ENCODE measurements around the gene ABCG5.

ABCG5 gene

DNA sequence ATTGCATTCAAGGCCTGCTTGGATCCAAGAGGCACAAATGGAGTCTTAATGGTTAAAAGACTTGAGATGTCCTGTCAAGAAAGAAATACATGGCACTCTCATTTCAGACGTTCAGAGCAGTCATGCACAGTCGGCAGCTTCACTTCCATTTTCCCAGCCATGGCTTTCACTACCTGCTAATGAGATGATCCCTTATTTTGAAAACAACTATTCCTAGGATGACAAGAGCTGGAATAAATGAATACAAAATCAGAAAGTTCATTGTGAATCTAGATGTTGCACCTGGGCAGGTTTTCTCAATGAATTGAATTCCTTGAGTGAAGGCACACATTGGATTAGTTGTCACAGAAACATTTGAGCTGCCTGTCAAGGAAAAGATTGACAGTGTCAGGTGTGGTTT is 25.7 kb downstream of the ABCG5 start:
- H3K9me3 ChIP-seq (ENCODE audit: insufficient read depth, low read depth, low read length): no peaks in the 10 kb centered on the region
- no peak overlapping the region for H2AFZ ChIP-seq (ENCODE audit: low read length)
- H3K4me3 ChIP-seq (ENCODE audit: low read length, poor library complexity, severe bottlenecking): no peak overlapping the region
- TF ChIP-seq, protein P1, sequence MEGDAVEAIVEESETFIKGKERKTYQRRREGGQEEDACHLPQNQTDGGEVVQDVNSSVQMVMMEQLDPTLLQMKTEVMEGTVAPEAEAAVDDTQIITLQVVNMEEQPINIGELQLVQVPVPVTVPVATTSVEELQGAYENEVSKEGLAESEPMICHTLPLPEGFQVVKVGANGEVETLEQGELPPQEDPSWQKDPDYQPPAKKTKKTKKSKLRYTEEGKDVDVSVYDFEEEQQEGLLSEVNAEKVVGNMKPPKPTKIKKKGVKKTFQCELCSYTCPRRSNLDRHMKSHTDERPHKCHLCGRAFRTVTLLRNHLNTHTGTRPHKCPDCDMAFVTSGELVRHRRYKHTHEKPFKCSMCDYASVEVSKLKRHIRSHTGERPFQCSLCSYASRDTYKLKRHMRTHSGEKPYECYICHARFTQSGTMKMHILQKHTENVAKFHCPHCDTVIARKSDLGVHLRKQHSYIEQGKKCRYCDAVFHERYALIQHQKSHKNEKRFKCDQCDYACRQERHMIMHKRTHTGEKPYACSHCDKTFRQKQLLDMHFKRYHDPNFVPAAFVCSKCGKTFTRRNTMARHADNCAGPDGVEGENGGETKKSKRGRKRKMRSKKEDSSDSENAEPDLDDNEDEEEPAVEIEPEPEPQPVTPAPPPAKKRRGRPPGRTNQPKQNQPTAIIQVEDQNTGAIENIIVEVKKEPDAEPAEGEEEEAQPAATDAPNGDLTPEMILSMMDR (conservative IDR thresholded peaks at IDR 0.05; ENCODE audit: low read length): no peak
- no peak for TF ChIP-seq EZH2phosphoT487 (IDR thresholded peaks at IDR 0.05; ENCODE audit: borderline replicate concordance)
- H3K4me1 ChIP-seq (ENCODE audit: insufficient read depth, low read length, poor library complexity, severe bottlenecking): no peaks in the 10 kb centered on the region
- H3K9me2 ChIP-seq (replicated peaks; ENCODE audit: low read depth, low read length): no peaks in the 10 kb centered on the region
- H3K36me3 ChIP-seq (ENCODE audit: insufficient read depth, low read length): no peaks in the 10 kb centered on the region
- no peaks in the 10 kb centered on the region for H3F3A ChIP-seq (ENCODE audit: low read depth)
- no peak overlapping the region for H3K9ac ChIP-seq (ENCODE audit: low read depth, low read length, poor library complexity, severe bottlenecking)
- no peaks in the 10 kb centered on the region for H3K27me3 ChIP-seq (ENCODE audit: insufficient read depth, low read length, poor library complexity, severe bottlenecking)
- no peaks in the 10 kb centered on the region for H3K79me2 ChIP-seq (ENCODE audit: insufficient read depth, low read length)
- H3K4me2 ChIP-seq (ENCODE audit: low read depth, low read length, poor library complexity, severe bottlenecking): no peak overlapping the region
- no peaks in the 10 kb centered on the region for H4K20me1 ChIP-seq (ENCODE audit: insufficient read depth, low read length, poor library complexity, severe bottlenecking)

DNA sequence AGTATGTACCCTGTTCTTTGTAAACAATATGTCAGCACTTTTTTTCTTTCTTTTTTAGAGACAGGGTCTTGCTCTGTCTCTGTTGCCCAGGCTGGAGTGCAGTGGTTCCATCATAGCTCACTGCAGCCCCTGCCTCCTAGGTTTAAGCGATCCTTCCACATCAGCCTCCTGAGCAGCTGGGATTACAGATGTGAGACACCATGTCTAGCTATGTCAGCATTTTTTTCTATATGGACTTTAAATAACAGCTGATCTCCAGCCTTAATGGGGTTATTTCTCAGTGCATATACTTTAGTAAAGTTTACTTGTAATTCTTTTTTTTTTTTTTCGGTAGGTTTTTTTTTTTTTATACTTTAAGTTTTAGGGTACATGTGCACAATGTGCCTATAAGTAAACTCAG is 26.6 kb downstream of the ABCG5 start:
- Histone ChIP-seq H3K36me3 (ENCODE audit: insufficient read depth, low read length) (no peaks in the 10 kb centered on the region), H3K4me3 (ENCODE audit: low read length, poor library complexity, severe bottlenecking) (no peak overlapping the region), H3F3A (ENCODE audit: low read depth) (no peaks in the 10 kb centered on the region), H4K20me1 (ENCODE audit: insufficient read depth, low read length, poor library complexity, severe bottlenecking) (no peaks in the 10 kb centered on the region), H3K9me3 (ENCODE audit: insufficient read depth, low read depth, low read length) (no peaks in the 10 kb centered on the region), H3K9ac (ENCODE audit: low read depth, low read length, poor library complexity, severe bottlenecking) (no peak overlapping the region), H3K27me3 (ENCODE audit: insufficient read depth, low read length, poor library complexity, severe bottlenecking) (no peaks in the 10 kb centered on the region), H3K9me2 (replicated peaks; ENCODE audit: low read depth, low read length) (no peaks in the 10 kb centered on the region), H2AFZ (ENCODE audit: low read length) (no peak overlapping the region), H3K4me2 (ENCODE audit: low read depth, low read length, poor library complexity, severe bottlenecking) (no peak overlapping the region), H3K4me1 (ENCODE audit: insufficient read depth, low read length, poor library complexity, severe bottlenecking) (no peaks in the 10 kb centered on the region), H3K79me2 (ENCODE audit: insufficient read depth, low read length) (no peaks in the 10 kb centered on the region)
- TF ChIP-seq, protein P1 (conservative IDR thresholded peaks at IDR 0.05; ENCODE audit: low read length): no peak
- TF ChIP-seq EZH2phosphoT487 (IDR thresholded peaks at IDR 0.05; ENCODE audit: borderline replicate concordance): no peak

DNA sequence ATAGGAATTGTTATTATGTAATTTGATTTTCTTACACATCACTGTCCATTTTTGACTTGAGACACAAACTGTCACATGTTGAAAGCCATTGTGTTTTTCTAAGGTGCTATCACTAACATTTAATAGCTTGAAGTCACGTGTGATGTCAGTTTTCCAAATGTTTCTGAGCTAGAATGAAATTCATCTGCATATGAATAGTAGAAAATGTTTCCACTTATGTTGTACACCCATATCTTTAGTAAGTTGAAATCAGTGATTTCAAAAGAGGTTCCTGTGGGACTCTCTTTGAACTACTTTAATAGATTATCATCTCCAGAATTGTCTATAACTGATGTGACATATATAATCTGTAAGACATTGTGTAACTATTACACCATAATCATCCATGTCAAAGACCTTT is 27.8 kb downstream of the ABCG5 start:
- TF ChIP-seq, protein P1 (conservative IDR thresholded peaks at IDR 0.05; ENCODE audit: low read length): no peak
- no peak for TF ChIP-seq EZH2phosphoT487 (IDR thresholded peaks at IDR 0.05; ENCODE audit: borderline replicate concordance)
- Histone ChIP-seq H3K4me1 (ENCODE audit: insufficient read depth, low read length, poor library complexity, severe bottlenecking) (no peaks in the 10 kb centered on the region), H3K79me2 (ENCODE audit: insufficient read depth, low read length) (no peaks in the 10 kb centered on the region), H3K9me3 (ENCODE audit: insufficient read depth, low read depth, low read length) (no peaks in the 10 kb centered on the region), H3K4me2 (ENCODE audit: low read depth, low read length, poor library complexity, severe bottlenecking) (no peak overlapping the region), H3K9me2 (replicated peaks; ENCODE audit: low read depth, low read length) (no peaks in the 10 kb centered on the region), H3F3A (ENCODE audit: low read depth) (no peaks in the 10 kb centered on the region), H2AFZ (ENCODE audit: low read length) (no peak overlapping the region), H3K36me3 (ENCODE audit: insufficient read depth, low read length) (no peaks in the 10 kb centered on the region), H3K27me3 (ENCODE audit: insufficient read depth, low read length, poor library complexity, severe bottlenecking) (no peaks in the 10 kb centered on the region), H3K9ac (ENCODE audit: low read depth, low read length, poor library complexity, severe bottlenecking) (no peak overlapping the region), H3K4me3 (ENCODE audit: low read length, poor library complexity, severe bottlenecking) (no peak overlapping the region), H4K20me1 (ENCODE audit: insufficient read depth, low read length, poor library complexity, severe bottlenecking) (no peaks in the 10 kb centered on the region)
